Suprapubic skin (tissue), 4 donors: ENCODE measurements around the gene IGBP1. TPM values are rescaled to one million over a fixed set of nuclear protein-coding genes. Genes with fewer than 3 reads are reported as not detected.

Source experiments
- DNase-seq, 2 donors: peaks; one replicate each; pipeline ENCODE4 v3.0.0-alpha.2; 2019; ENCODE audit warnings: low spot score in 2 of 2
- H3K27ac ChIP-seq: fragments of 200-600 bp; sonication (generic); one replicate; pipeline ENCODE4 v1.5.1; 2019
- H3K27me3 ChIP-seq: fragments of 200-600 bp; sonication (generic); one replicate; pipeline ENCODE4 v1.5.1; 2019
- H3K36me3 ChIP-seq: fragments of 200-600 bp; sonication (generic); one replicate; pipeline ENCODE4 v1.5.1; 2019
- H3K4me1 ChIP-seq: fragments of 200-600 bp; sonication (generic); one replicate; pipeline ENCODE4 v1.5.1; 2019
- H3K4me3 ChIP-seq: fragments of 200-600 bp; sonication (generic); one replicate; pipeline ENCODE4 v1.5.1; 2019; ENCODE audit warnings: mild to moderate bottlenecking
- H3K9me3 ChIP-seq: fragments of 200-600 bp; sonication (generic); one replicate; pipeline ENCODE4 v1.5.1; 2019
- CTCF ChIP-seq, 2 donors: fragments of 200-600 bp in 1 of 2; fragments of 450-650 bp in 1 of 2; sonication (generic) in 1 of 2; IDR thresholded peaks; one replicate each; pipeline ENCODE4 v1.5.1; 2016 to 2019; ENCODE audit warnings: antibody characterized with exemption in 2 of 2, mild to moderate bottlenecking in 1 of 2, moderate library complexity in 1 of 2
- EP300 ChIP-seq: sonication (generic); formaldehyde crosslinking; IDR thresholded peaks from one replicate; pipeline ENCODE4 v1.6.1; 2017; ENCODE audit warnings: antibody characterized with exemption
- POLR2A ChIP-seq, 2 donors: fragments of 450-650 bp; IDR thresholded peaks; one replicate each; pipeline ENCODE4 v1.6.1; 2017; ENCODE audit warnings: antibody characterized with exemption in 2 of 2, mild to moderate bottlenecking in 2 of 2, moderate library complexity in 2 of 2
- POLR2AphosphoS5 ChIP-seq, 3 donors: sonication (generic); formaldehyde crosslinking; IDR thresholded peaks; one replicate each; pipeline ENCODE4 v1.6.1; 2017; ENCODE audit warnings: antibody characterized with exemption in 3 of 3
- WGBS: methylation state at CpG from one replicate; pipeline ENCODE4 v1.1.5; 2018; 5-methylcytosine and 5-hydroxymethylcytosine counted together
- total RNA-seq, 4 donors: library from RNA; depleted of rRNA; stranded (reverse); fragments of >200 nt; gene quantifications; one replicate each; pipeline ENCODE4 v1.1.0, GENCODE V29; 2016

IGBP1 gene
- total RNA-seq, 4 donors from 2014 or later: 50.7 to 83.5 (median 64.6) TPM

- TF ChIP-seq CTCF (IDR thresholded peaks at IDR 0.05) (no peak), POLR2AphosphoS5 (IDR thresholded peaks at IDR 0.05) (no peak), POLR2A (IDR thresholded peaks at IDR 0.05) (no peak), EP300 (no peak)
- Histone ChIP-seq H3K4me3 (no peak overlapping the region), H3K4me1 (peaks cover 4% of the 10 kb centered on the region), H3K36me3 (peaks cover 3% of the 10 kb centered on the region), H3K27ac (no peak overlapping the region), H3K27me3 (no peaks in the 10 kb centered on the region), H3K9me3 (no peaks in the 10 kb centered on the region)
- DNase-seq: no peak
- WGBS: 78% methylated on average over 19 of the region's 19 CpGs
Observed at GRCh38 chrX:70166601-70167590, 33.6 kb downstream of the IGBP1 start.

GRCh38 chrX:70168238-70169188 lies 35.3 kb downstream of the IGBP1 start:
- TF ChIP-seq POLR2AphosphoS5 (IDR thresholded peaks at IDR 0.05) (no peak), POLR2A (IDR thresholded peaks at IDR 0.05) (no peak), CTCF (IDR thresholded peaks at IDR 0.05) (no peak)
- Histone ChIP-seq H3K4me3 (no peak overlapping the region), H3K27ac (no peak overlapping the region), H3K36me3 (peaks cover 3% of the 10 kb centered on the region), H3K27me3 (no peaks in the 10 kb centered on the region), H3K9me3 (no peaks in the 10 kb centered on the region), H3K4me1 (peaks cover 4% of the 10 kb centered on the region)
- WGBS: 41% methylated on average over 11 of the region's 11 CpGs
- DNase-seq: no peak

GRCh38 chrX:70169281-70169680 lies 36.0 kb downstream of the IGBP1 start:
- no peaks in the 10 kb centered on the region for H3K27me3 ChIP-seq
- TF ChIP-seq POLR2A (IDR thresholded peaks at IDR 0.05) (no peak), EP300 (no peak), POLR2AphosphoS5 (IDR thresholded peaks at IDR 0.05) (no peak), CTCF (IDR thresholded peaks at IDR 0.05) (no peak)
- peaks cover 4% of the 10 kb centered on the region for H3K4me1 ChIP-seq
- peaks cover 3% of the 10 kb centered on the region for H3K36me3 ChIP-seq
- no peaks in the 10 kb centered on the region for H3K9me3 ChIP-seq
- DNase-seq: no peak
- H3K4me3 ChIP-seq: no peak overlapping the region
- WGBS: 88% methylated on average over 7 of the region's 7 CpGs
- no peak overlapping the region for H3K27ac ChIP-seq

- no peak overlapping the region for H3K4me3 ChIP-seq
Observed at GRCh38 chrX:70171624-70172023, 38.4 kb downstream of the IGBP1 start.

More at GRCh38 chrX:70171624-70172023, 38.4 kb downstream of the IGBP1 start:
- no peak overlapping the region for H3K27ac ChIP-seq
- no peaks in the 10 kb centered on the region for H3K36me3 ChIP-seq
- no peaks in the 10 kb centered on the region for H3K9me3 ChIP-seq
- no peaks in the 10 kb centered on the region for H3K27me3 ChIP-seq
- peaks cover 4% of the 10 kb centered on the region for H3K4me1 ChIP-seq
- no peak for TF ChIP-seq EP300
- no peak for TF ChIP-seq CTCF (IDR thresholded peaks at IDR 0.05)
- TF ChIP-seq POLR2AphosphoS5 (IDR thresholded peaks at IDR 0.05): no peak
- TF ChIP-seq POLR2A (IDR thresholded peaks at IDR 0.05): no peak
- WGBS: 85% methylated on average over 2 of the region's 2 CpGs
- no peak for DNase-seq
